IMR-90 (cell line): ENCODE measurements around the gene MRPL49. TPM values are rescaled to one million over a fixed set of nuclear protein-coding genes. Genes with fewer than 3 reads are reported as not detected.
A peak's percentile ranks its signal among the peaks of the same experiment; 100 is the strongest.

Experiments
- ATAC-seq: fragments of 200-7000 bp; cut with Tn5 transposase; 2 replicates; pipeline ENCODE4 v1.9.1; 2020; ENCODE audit warnings: low read depth, mild to moderate bottlenecking, moderate library complexity
- BruUV-seq: library from RNA; stranded (reverse); fragments of 400-500 nt; replicated peaks from 2 replicates; lab custom pipeline; 2021; lab: Mats Ljungman, UMichigan
- CTCF ChIA-PET: fragments of 300-600 bp; formaldehyde crosslinking; extraction: SDS; loops from one replicate; lab custom pipeline; 2021; ENCODE audit warnings: antibody characterized with exemption; lab: Yijun Ruan, JAX
- POLR2A ChIA-PET: fragments of 300-600 bp; sonication (Branson Sonifier 250); formaldehyde crosslinking; loops from one replicate; lab custom pipeline; 2022; ENCODE audit warnings: antibody characterized with exemption; ENCODE audit not compliant: unreplicated experiment; lab: Charles Lee
- DNase-seq: peaks from one replicate; pipeline ENCODE4 v3.0.0; 2013
- H2AFZ ChIP-seq: replicated peaks from 2 replicates; pipeline ENCODE3; 2013; ENCODE audit warnings: low read length, mild to moderate bottlenecking; ENCODE audit not compliant: poor library complexity
- H2AK5ac ChIP-seq: 2 replicates; pipeline ENCODE4 v1.6.1; 2013; ENCODE audit warnings: low read depth, low read length, inconsistent platforms
- H2AK9ac ChIP-seq: replicated peaks from 2 replicates; pipeline ENCODE3; 2013; ENCODE audit warnings: mild to moderate bottlenecking, low read depth, low read length, moderate library complexity; ENCODE audit not compliant: poor library complexity
- H2BK120ac ChIP-seq: 2 replicates; pipeline ENCODE4 v1.6.1; 2013; ENCODE audit warnings: low read depth, low read length, inconsistent platforms
- H2BK15ac ChIP-seq: 3 replicates; pipeline ENCODE4 v1.6.1; 2013; ENCODE audit warnings: low read depth, low read length, inconsistent platforms
- H2BK20ac ChIP-seq: 2 replicates; pipeline ENCODE4 v1.6.1; 2013; ENCODE audit warnings: low read depth, mild to moderate bottlenecking, inconsistent platforms, low read length, moderate library complexity
- H2BK5ac ChIP-seq: 2 replicates; pipeline ENCODE4 v1.6.1; 2013; ENCODE audit warnings: mild to moderate bottlenecking, low read depth, low read length, inconsistent platforms; ENCODE audit not compliant: poor library complexity, severe bottlenecking
- H3K14ac ChIP-seq: replicated peaks from 2 replicates; pipeline ENCODE4 v1.6.1; 2013; ENCODE audit warnings: low read depth, low read length, inconsistent platforms
- H3K18ac ChIP-seq: 2 replicates; pipeline ENCODE4 v1.6.1; 2013; ENCODE audit warnings: low read depth, low read length, control low read depth
- H3K23ac ChIP-seq: 2 replicates; pipeline ENCODE4 v1.6.1; 2013; ENCODE audit warnings: low read depth, low read length, inconsistent platforms
- H3K27ac ChIP-seq: 2 replicates; pipeline ENCODE4 v1.5.1; 2013; ENCODE audit warnings: mild to moderate bottlenecking, control low read depth, low read length; ENCODE audit not compliant: insufficient read depth
- H3K27me3 ChIP-seq: 2 replicates; pipeline ENCODE4 v1.6.1; 2013; ENCODE audit warnings: low read length; ENCODE audit not compliant: control insufficient read depth, insufficient read depth
- H3K36me3 ChIP-seq: 2 replicates; pipeline ENCODE4 v1.6.1; 2013; ENCODE audit warnings: low read length, mixed read lengths; ENCODE audit not compliant: control insufficient read depth, insufficient read depth
- H3K4ac ChIP-seq: 2 replicates; pipeline ENCODE4 v1.6.1; 2013; ENCODE audit warnings: low read depth, low read length, inconsistent platforms
- H3K4me1 ChIP-seq: 2 replicates; pipeline ENCODE4 v1.6.1; 2013; ENCODE audit warnings: low read length, mixed read lengths; ENCODE audit not compliant: control insufficient read depth, insufficient read depth
- H3K4me2 ChIP-seq: 2 replicates; pipeline ENCODE4 v1.6.1; 2013; ENCODE audit warnings: low read depth, mild to moderate bottlenecking, control low read depth, low read length, moderate library complexity
- H3K4me3 ChIP-seq: 2 replicates; pipeline ENCODE4 v1.5.1; 2013; ENCODE audit warnings: low read depth, mild to moderate bottlenecking, control low read depth, low read length, moderate library complexity; ENCODE audit not compliant: insufficient read depth
- H3K56ac ChIP-seq: 2 replicates; pipeline ENCODE4 v1.6.1; 2013; ENCODE audit warnings: low read length, inconsistent platforms; ENCODE audit not compliant: insufficient read depth; ENCODE audit errors: extremely low read depth
- H3K79me1 ChIP-seq, 2 experiments: 2 replicates each; pipeline ENCODE4 v1.6.1; 2013; ENCODE audit warnings: low read length in 2 of 2, inconsistent platforms in 1 of 2, low read depth in 1 of 2
- H3K9ac ChIP-seq: 2 replicates; pipeline ENCODE4 v1.6.1; 2013; ENCODE audit warnings: low read depth, low read length, control low read depth
- H3K9me1 ChIP-seq: 2 replicates; pipeline ENCODE4 v1.6.1; 2013; ENCODE audit warnings: low read length, inconsistent platforms; ENCODE audit not compliant: insufficient read depth
- H3K9me3 ChIP-seq: 2 replicates; pipeline ENCODE4 v1.6.1; 2013; ENCODE audit warnings: low read length; ENCODE audit not compliant: control insufficient read depth, insufficient read depth
- H4K20me1 ChIP-seq: 2 replicates; pipeline ENCODE4 v1.6.1; 2013; ENCODE audit warnings: low read length, inconsistent platforms; ENCODE audit not compliant: insufficient read depth
- H4K5ac ChIP-seq: 2 replicates; pipeline ENCODE4 v1.6.1; 2013; ENCODE audit warnings: mild to moderate bottlenecking, low read depth, low read length, control low read depth
- H4K8ac ChIP-seq, 2 experiments: 2 replicates each; pipeline ENCODE4 v1.6.1; 2013; ENCODE audit warnings: low read depth in 2 of 2, low read length in 2 of 2, control low read depth in 1 of 2, inconsistent platforms in 1 of 2
- H4K91ac ChIP-seq: 2 replicates; pipeline ENCODE4 v1.6.1; 2013; ENCODE audit warnings: low read depth, low read length, inconsistent platforms; ENCODE audit not compliant: insufficient read depth
- BHLHE40 ChIP-seq: fragments of 150-350 bp; IDR thresholded peaks from 2 replicates; pipeline ENCODE4 v1.6.1; 2016; ENCODE audit warnings: mild to moderate bottlenecking, low read depth, low read length
- CEBPB ChIP-seq: IDR thresholded peaks from 2 replicates; pipeline ENCODE4 v1.6.1; 2012; ENCODE audit warnings: low read depth, low read length, improper control_type of control experiment
- CHD1 ChIP-seq: IDR thresholded peaks from 2 replicates; pipeline ENCODE4 v1.6.1; 2012; ENCODE audit warnings: low read depth, low read length, improper control_type of control experiment
- CTCF ChIP-seq: conservative IDR thresholded peaks from 2 replicates; pipeline ENCODE4 v1.5.1; 2012; ENCODE audit warnings: mild to moderate bottlenecking, low read depth, low read length, improper control_type of control experiment
- ELK1 ChIP-seq: fragments of 150-350 bp; IDR thresholded peaks from 2 replicates; pipeline ENCODE4 v1.6.1; 2016; ENCODE audit warnings: low read depth, mild to moderate bottlenecking, low read length, moderate library complexity, borderline replicate concordance
- FOS ChIP-seq: fragments of 150-350 bp; IDR thresholded peaks from 2 replicates; pipeline ENCODE4 v1.6.1; 2016; ENCODE audit warnings: low read depth, low read length
- MAFK ChIP-seq: IDR thresholded peaks from 2 replicates; pipeline ENCODE4 v1.6.1; 2012; ENCODE audit warnings: low read depth, low read length, improper control_type of control experiment
- MAZ ChIP-seq: IDR thresholded peaks from 2 replicates; pipeline ENCODE4 v1.6.1; 2012; ENCODE audit warnings: low read depth, mild to moderate bottlenecking, low read length, improper control_type of control experiment, moderate library complexity, borderline replicate concordance
- MXI1 ChIP-seq: IDR thresholded peaks from 2 replicates; pipeline ENCODE4 v1.6.1; 2012; ENCODE audit warnings: low read depth, mild to moderate bottlenecking, low read length, moderate library complexity, borderline replicate concordance
- NFE2L2 ChIP-seq: fragments of 150-350 bp; IDR thresholded peaks from 2 replicates; pipeline ENCODE4 v1.6.1; 2016; ENCODE audit warnings: low read depth, mild to moderate bottlenecking, low read length
- POLR2A ChIP-seq: IDR thresholded peaks from 2 replicates; pipeline ENCODE4 v1.6.1; 2012; ENCODE audit warnings: mild to moderate bottlenecking, low read depth, low read length
- RAD21 ChIP-seq: IDR thresholded peaks from 2 replicates; pipeline ENCODE4 v1.6.1; 2012; ENCODE audit warnings: low read length, improper control_type of control experiment
- RCOR1 ChIP-seq: IDR thresholded peaks from 2 replicates; pipeline ENCODE4 v1.6.1; 2012; ENCODE audit warnings: mild to moderate bottlenecking, low read length, improper control_type of control experiment; ENCODE audit not compliant: insufficient replicate concordance
- RFX5 ChIP-seq: IDR thresholded peaks from 2 replicates; pipeline ENCODE4 v1.8.0; 2012; ENCODE audit warnings: low read depth, mild to moderate bottlenecking, low read length, moderate library complexity
- SMC3 ChIP-seq: fragments of 150-350 bp; IDR thresholded peaks from 2 replicates; pipeline ENCODE4 v1.6.1; 2016; ENCODE audit warnings: low read depth, mild to moderate bottlenecking, antibody characterized with exemption, low read length, moderate library complexity
- WGBS, 2 experiments: methylation state at CpG; one replicate each; pipeline versions ENCODE4 v1.1.5 to v1.1.7; 2013; ENCODE audit warnings: missing lambda C conversion rate in 2 of 2; ENCODE audit not compliant: insufficient read length in 1 of 2; ENCODE audit errors: extremely low coverage in 2 of 2; 5-methylcytosine and 5-hydroxymethylcytosine counted together
- dilution Hi-C: fragments of 300-500 bp; cut with HindIII; formaldehyde crosslinking; loops from one replicate; pipeline ENCODE4 v1.14.3; 2018; ENCODE audit warnings: low sequenced_read_pairs; ENCODE audit not compliant: unreplicated experiment
- in situ Hi-C: fragments of 300-500 bp; cut with MboI; formaldehyde crosslinking; loops from 3 replicates; pipeline ENCODE4 v1.14.3; 2019; ENCODE audit warnings: low sequenced_read_pairs, inconsistent platforms, mixed read lengths
- intact Hi-C: fragments of 100-400 bp; cut with micrococcal nuclease; formaldehyde crosslinking; loops from 2 replicates; pipeline ENCODE4 v1.10.0; 2022
- polyA plus RNA-seq, 3 experiments: library from polyadenylated mRNA; depleted of rRNA; stranded (reverse); fragments of >200 nt; gene quantifications; 2 replicates each; pipeline ENCODE4 v1.2.3, GENCODE V29; 2012; ENCODE audit warnings: low replicate concordance in 1 of 3
- total RNA-seq: library from RNA; depleted of rRNA; stranded (reverse); fragments of >200 nt; gene quantifications from 2 replicates; pipeline ENCODE4 v1.2.3, GENCODE V29; 2012
- TF ChIP-seq, protein P1 (sequence below): fragments of 150-350 bp; IDR thresholded peaks from 2 replicates; pipeline ENCODE4 v1.6.1; 2017; ENCODE audit warnings: mild to moderate bottlenecking, antibody characterized with exemption, low read length, low read depth

MRPL49 gene
- total and polyA plus RNA-seq, 2 of the 4 experiments (the other 2 are of a cell fraction): 55.2 to 56.8 TPM

DNA sequence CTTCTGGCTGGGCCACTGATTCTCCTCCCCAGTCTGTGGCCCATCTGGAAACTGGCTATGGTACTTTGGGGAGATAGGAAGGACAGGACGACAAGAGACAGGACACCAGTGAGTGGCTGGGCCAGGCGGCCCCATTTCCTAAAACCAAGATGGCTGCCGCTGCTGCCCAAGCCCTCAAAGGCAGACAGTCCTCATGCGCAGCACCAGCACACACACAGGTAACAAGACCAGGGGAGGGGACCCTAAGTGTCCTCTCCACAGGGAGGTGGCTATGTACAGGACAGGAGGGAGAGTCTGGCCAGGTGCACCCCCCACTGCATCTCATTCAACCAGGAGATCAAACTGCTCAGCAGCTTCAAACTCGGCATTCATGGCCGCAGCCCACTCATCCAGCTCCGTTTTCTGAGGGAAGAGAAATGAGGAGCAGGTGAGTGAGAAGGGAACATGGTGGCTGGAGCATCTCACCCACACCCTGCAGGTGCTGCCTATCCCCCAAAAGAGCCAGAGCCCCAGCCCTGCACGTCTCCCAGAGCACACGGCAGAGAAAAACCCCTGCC lies 43.3 kb upstream of the MRPL49 start:
- no peak overlapping the region for H3K4me2 ChIP-seq
- no peak overlapping the region for H3K4ac ChIP-seq
- H3K18ac ChIP-seq: no peak overlapping the region
- no peak overlapping the region for H2BK120ac ChIP-seq
- H3K9ac ChIP-seq: no peak overlapping the region
- no peak overlapping the region for H3K4me3 ChIP-seq
- BruUV-seq: no TSS peak
- no peaks in the 10 kb centered on the region for H3K27me3 ChIP-seq
- no peak overlapping the region for H3K56ac ChIP-seq
- no peaks in the 10 kb centered on the region; the same call in 1 of the 2 replicates for H3K9me1 ChIP-seq
- H3K14ac ChIP-seq: no peak overlapping the region
- no peak for DNase-seq
- H2AFZ ChIP-seq: peak overlapping the region; percentile 51
- in situ Hi-C loops: no loop called here
- H4K20me1 ChIP-seq: no peaks in the 10 kb centered on the region
- H3K27ac ChIP-seq: no peak overlapping the region
- whole genome bisulfite sequencing, 2 experiments: no CpG with 5 or more reads among the region's 9 CpGs
- no peak overlapping the region for H2BK20ac ChIP-seq
- H2AK5ac ChIP-seq: no peak overlapping the region
- no peaks in the 10 kb centered on the region for H3K9me3 ChIP-seq
- H4K5ac ChIP-seq: no peak overlapping the region
- no peak overlapping the region for H2BK15ac ChIP-seq
- intact Hi-C loops: no loop called here
- dilution Hi-C loops: no loop called here
- peaks cover 34 to 56% of the 10 kb centered on the region in 2 experiments for H3K79me1 ChIP-seq
- no peak overlapping the region for H2BK5ac ChIP-seq
- H3K36me3 ChIP-seq: peaks cover 2% of the 10 kb centered on the region
- no peak overlapping the region for H3K23ac ChIP-seq
- no peak overlapping the region for H4K91ac ChIP-seq
- POLR2A ChIA-PET: no interaction called here
- H2AK9ac ChIP-seq: no peak overlapping the region
- no peak for TF ChIP-seq RFX5
- TF ChIP-seq SMC3: no peak
- no peak for TF ChIP-seq BHLHE40
- TF ChIP-seq ELK1: no peak
- TF ChIP-seq, protein P1, sequence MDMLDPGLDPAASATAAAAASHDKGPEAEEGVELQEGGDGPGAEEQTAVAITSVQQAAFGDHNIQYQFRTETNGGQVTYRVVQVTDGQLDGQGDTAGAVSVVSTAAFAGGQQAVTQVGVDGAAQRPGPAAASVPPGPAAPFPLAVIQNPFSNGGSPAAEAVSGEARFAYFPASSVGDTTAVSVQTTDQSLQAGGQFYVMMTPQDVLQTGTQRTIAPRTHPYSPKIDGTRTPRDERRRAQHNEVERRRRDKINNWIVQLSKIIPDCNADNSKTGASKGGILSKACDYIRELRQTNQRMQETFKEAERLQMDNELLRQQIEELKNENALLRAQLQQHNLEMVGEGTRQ: no peak
- TF ChIP-seq CTCF: no peak
- no peak for TF ChIP-seq CEBPB
- TF ChIP-seq NFE2L2: no peak
- TF ChIP-seq MAFK: no peak
- TF ChIP-seq RAD21: no peak
- no peak for TF ChIP-seq POLR2A
- TF ChIP-seq CHD1: no peak
- TF ChIP-seq RCOR1: no peak
- TF ChIP-seq MAZ: no peak
- no peak for TF ChIP-seq FOS
- no peak for TF ChIP-seq MXI1
- ATAC-seq: no peak
- CTCF ChIA-PET: no interaction called here
- H4K8ac ChIP-seq: no peak overlapping the region
- H3K4me1 ChIP-seq: no peaks in the 10 kb centered on the region
